ENCODE measurements around the gene PODN.

Gene PODN

DNA sequence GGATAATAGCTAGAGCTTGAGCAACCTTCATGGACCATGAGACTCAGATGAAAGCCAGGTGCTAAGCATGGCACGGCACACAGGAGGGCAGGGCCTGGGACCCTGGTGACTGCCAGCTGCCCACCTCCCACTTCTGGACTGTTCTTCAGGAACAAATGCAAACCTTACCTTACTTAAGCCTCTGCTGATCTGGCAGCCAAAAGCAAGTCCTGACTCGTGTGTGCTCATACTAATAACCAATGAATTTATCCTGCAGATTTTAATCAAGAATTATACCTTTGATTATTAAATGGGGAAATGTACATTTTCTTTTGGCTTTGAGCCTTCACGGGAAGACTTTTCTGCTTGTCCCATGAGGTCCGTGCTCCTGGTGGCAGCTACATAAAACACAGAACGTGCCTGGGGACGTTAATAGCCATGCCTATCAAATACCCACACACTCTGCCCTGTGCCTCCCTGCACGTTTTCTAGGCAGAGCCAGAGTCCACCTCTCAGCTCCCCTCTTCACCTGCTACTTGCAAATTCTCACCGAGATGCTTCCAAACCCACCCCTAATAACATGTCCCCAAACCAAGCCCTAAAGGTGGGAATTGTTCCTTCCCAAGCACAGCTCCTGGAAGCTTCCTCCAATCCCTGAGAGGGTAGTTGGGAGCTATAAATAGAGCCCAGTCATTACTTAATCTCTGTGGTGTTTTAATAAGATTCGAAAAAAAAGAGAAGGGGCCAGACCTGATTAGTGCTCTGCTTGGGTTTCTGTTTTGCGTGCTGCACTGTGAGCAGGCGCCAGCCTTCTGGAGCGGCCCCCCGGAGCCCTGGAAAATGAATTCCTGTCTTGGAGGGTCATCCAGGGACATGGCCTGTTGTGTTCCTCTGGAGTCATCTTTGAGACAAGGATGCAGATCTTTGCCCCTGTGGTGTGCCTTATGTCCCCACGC lies 46.9 kb downstream of the PODN start:
- Histone ChIP-seq H3K27ac (no peak overlapping the region), H3K36me3 (replicated peaks) (no peaks in the 10 kb centered on the region), H3K4me3 (ENCODE audit: low read depth, low read length) (no peak overlapping the region), H3K27me3 (replicated peaks) (no peaks in the 10 kb centered on the region)
- TF ChIP-seq, protein P1, sequence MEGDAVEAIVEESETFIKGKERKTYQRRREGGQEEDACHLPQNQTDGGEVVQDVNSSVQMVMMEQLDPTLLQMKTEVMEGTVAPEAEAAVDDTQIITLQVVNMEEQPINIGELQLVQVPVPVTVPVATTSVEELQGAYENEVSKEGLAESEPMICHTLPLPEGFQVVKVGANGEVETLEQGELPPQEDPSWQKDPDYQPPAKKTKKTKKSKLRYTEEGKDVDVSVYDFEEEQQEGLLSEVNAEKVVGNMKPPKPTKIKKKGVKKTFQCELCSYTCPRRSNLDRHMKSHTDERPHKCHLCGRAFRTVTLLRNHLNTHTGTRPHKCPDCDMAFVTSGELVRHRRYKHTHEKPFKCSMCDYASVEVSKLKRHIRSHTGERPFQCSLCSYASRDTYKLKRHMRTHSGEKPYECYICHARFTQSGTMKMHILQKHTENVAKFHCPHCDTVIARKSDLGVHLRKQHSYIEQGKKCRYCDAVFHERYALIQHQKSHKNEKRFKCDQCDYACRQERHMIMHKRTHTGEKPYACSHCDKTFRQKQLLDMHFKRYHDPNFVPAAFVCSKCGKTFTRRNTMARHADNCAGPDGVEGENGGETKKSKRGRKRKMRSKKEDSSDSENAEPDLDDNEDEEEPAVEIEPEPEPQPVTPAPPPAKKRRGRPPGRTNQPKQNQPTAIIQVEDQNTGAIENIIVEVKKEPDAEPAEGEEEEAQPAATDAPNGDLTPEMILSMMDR (IDR thresholded peaks at IDR 0.05; ENCODE audit: low read depth, low read length, missing control alignments) = no peak
- in situ Hi-C loops (cut with HindIII; ENCODE audit: low pct_ligation_motif_present, low sequenced_read_pairs) = no loop called here
- DNase-seq = peak; percentile 47

DNA sequence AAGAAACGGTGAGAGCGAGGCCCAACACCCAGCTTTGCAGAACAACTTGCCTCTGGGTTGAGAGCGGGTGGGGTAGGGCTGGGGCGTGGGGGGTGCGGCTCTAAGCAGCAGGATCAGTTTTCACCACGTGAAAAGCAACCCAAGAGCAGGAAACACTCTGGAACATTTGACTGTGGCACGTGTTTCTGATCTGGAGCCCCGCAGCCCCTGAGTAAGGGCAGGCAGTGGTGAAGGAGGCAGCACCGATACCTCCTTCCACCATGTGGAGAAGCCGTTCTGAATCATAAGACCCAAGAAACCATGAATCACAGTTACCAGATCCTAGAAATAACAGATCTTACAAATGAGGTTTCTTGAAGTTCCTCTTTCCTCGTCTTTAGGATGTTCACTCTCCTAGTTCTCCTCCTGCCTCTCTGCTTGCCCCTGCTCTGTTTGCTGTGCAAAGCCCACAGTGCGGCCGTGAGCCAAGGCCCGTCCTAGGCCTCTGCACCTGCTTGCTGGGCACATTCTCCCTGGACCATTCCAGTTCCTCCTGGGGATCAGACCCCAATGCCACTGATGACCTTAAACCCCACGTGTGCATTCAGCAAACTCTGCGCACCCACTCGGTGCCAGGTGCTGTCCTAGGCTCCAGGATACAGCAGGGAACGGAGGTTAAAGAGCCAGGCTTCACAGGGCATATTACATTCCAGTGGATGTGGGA lies 48.5 kb downstream of the PODN start:
- in situ Hi-C loops (cut with HindIII; ENCODE audit: low pct_ligation_motif_present, low sequenced_read_pairs) = no loop called here
- Histone ChIP-seq H3K27ac (peak overlapping the region; percentile 49), H3K27me3 (replicated peaks) (no peaks in the 10 kb centered on the region), H3K36me3 (replicated peaks) (no peaks in the 10 kb centered on the region), H3K4me3 (ENCODE audit: low read depth, low read length) (no peak overlapping the region)
- no peak for DNase-seq
- TF ChIP-seq, protein P1 (IDR thresholded peaks at IDR 0.05; ENCODE audit: low read depth, low read length, missing control alignments) = peak; percentile 3

DNA sequence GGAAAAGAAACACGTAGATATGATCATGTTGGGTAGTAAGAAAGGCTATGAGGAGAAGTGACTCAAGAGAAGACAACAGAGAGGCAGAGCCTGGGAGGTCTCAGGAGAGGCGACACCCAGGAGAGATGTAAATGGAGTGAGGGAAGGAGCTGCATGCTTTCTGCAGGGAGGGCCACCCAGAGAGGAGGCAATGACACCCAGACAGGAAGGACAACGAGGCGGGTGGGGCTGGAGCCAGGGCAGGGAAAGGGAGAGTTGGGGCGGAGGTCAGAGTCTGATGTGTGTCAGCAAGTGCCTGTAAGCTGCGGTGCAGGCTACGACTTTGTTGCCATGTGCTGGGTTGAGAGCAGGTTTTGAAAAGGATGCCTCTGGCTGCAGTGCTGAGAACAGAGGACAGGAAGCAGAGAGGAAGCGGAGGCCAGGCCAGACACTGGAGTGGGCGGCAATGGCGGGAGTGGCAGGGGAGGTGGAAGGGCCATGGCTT lies 49.1 kb downstream of the PODN start:
- no peaks in the 10 kb centered on the region for H3K36me3 ChIP-seq (replicated peaks)
- no peak for DNase-seq
- no peak overlapping the region for H3K4me3 ChIP-seq (ENCODE audit: low read depth, low read length)
- in situ Hi-C loops (cut with HindIII; ENCODE audit: low pct_ligation_motif_present, low sequenced_read_pairs) = no loop called here
- no peaks in the 10 kb centered on the region for H3K27me3 ChIP-seq (replicated peaks)
- peak overlapping the region; percentile 49 for H3K27ac ChIP-seq
- TF ChIP-seq, protein P1 (IDR thresholded peaks at IDR 0.05; ENCODE audit: low read depth, low read length, missing control alignments) = no peak

DNA sequence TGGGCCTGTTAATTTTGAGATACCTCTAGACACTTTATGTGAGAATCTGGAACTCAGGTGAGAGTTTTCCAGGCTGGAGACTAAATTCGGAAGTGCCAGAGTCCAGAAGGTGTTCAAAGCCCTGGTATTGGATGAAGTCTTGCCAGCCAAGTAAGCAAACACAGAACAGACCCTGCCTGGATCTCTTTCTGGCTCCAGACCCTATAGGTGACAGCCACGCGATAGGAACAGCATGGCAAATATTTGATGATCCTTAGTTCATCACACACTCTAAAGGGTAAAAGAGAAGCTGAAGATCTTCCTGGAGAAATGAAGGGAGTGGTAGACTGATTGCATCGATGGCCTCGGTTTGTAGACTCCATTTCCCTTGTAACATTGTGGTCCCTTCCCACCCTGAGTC lies 49.7 kb downstream of the PODN start:
- DNase-seq = no peak

DNA sequence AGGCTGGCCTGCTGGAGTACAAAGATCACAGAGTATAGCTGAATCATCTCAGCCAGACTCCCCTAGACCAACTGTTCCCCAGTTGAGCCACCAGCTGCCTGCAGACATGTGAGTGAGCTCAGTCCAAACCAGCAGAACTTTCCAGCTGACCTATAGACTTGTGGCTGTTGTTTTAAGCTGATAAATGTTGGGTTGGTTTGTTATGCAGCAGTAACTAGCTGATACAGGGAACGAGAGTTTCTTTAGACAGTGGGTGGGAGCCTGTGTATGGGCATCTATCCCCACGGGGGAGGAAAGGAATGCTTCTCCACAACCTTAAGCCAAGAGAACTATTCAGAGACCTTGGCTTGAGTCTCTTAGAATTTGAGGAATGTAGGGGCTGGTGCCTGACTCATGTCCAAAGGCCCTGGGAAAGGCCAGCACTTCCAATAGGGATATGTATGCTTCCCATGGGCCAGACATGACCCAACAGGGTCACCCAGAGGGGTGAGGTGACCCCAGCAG lies 50.3 kb downstream of the PODN start:
- peak; percentile 59 for DNase-seq
- TF ChIP-seq, protein P1 (IDR thresholded peaks at IDR 0.05; ENCODE audit: low read depth, low read length, missing control alignments) = no peak
- no peak overlapping the region for H3K4me3 ChIP-seq (ENCODE audit: low read depth, low read length)
- H3K27ac ChIP-seq = peak overlapping the region; percentile 42
- no peaks in the 10 kb centered on the region for H3K36me3 ChIP-seq (replicated peaks)
- no peaks in the 10 kb centered on the region for H3K27me3 ChIP-seq (replicated peaks)
- in situ Hi-C loops (cut with HindIII; ENCODE audit: low pct_ligation_motif_present, low sequenced_read_pairs) = no loop called here

More for the DNA sequence above, 49.7 kb downstream of the PODN start:
- TF ChIP-seq, protein P1 (IDR thresholded peaks at IDR 0.05; ENCODE audit: low read depth, low read length, missing control alignments) = no peak
- no peaks in the 10 kb centered on the region for H3K36me3 ChIP-seq (replicated peaks)
- in situ Hi-C loops (cut with HindIII; ENCODE audit: low pct_ligation_motif_present, low sequenced_read_pairs) = no loop called here
- no peaks in the 10 kb centered on the region for H3K27me3 ChIP-seq (replicated peaks)
- peak overlapping the region; percentile 42 for H3K27ac ChIP-seq
- H3K4me3 ChIP-seq (ENCODE audit: low read depth, low read length) = no peak overlapping the region
